Liver (tissue), 9 donors: ENCODE results near the gene OCA2. TPM values are rescaled to one million over a fixed set of nuclear protein-coding genes. Genes with fewer than 3 reads are reported as not detected.

Source experiments
- DNase-seq: peaks from one replicate; pipeline ENCODE4 v3.0.0-alpha.2; 2017; ENCODE audit warnings: low spot score
- H3K27ac ChIP-seq, 2 donors: one replicate each; pipeline ENCODE4 v1.7.0; 2013; ENCODE audit warnings: inconsistent platforms in 2 of 2, low read length in 2 of 2, control low read depth in 1 of 2, low read depth in 1 of 2, mild to moderate bottlenecking in 1 of 2
- H3K27me3 ChIP-seq, 4 donors: one replicate each; pipeline versions ENCODE4 v1.6.1 to v1.7.0; 2013; ENCODE audit warnings: low read length in 3 of 4, inconsistent platforms in 1 of 4, mild to moderate bottlenecking in 1 of 4, moderate library complexity in 1 of 4; ENCODE audit not compliant: control insufficient read depth in 4 of 4, insufficient read depth in 4 of 4
- H3K36me3 ChIP-seq, 4 donors: one replicate each; pipeline versions ENCODE4 v1.6.1 to v1.7.0; 2013; ENCODE audit warnings: low read length in 3 of 4, mild to moderate bottlenecking in 3 of 4, low read depth in 1 of 4, moderate library complexity in 1 of 4; ENCODE audit not compliant: control insufficient read depth in 4 of 4, insufficient read depth in 3 of 4
- H3K4me1 ChIP-seq, 4 donors: one replicate each; pipeline versions ENCODE4 v1.6.1 to v1.7.0; 2013; ENCODE audit warnings: low read length in 3 of 4, mild to moderate bottlenecking in 3 of 4, moderate library complexity in 1 of 4; ENCODE audit not compliant: control insufficient read depth in 4 of 4, insufficient read depth in 4 of 4
- H3K4me3 ChIP-seq, 3 donors: one replicate each; pipeline versions ENCODE4 v1.6.1 to v1.7.0; 2013; ENCODE audit warnings: low read length in 3 of 3, control low read depth in 1 of 3, low read depth in 1 of 3, mild to moderate bottlenecking in 1 of 3
- H3K9ac ChIP-seq, 2 donors: one replicate each; pipeline ENCODE4 v1.7.0; 2013; ENCODE audit warnings: low read length in 2 of 2, mild to moderate bottlenecking in 2 of 2, moderate library complexity in 2 of 2, control low read depth in 1 of 2, low read depth in 1 of 2
- H3K9me3 ChIP-seq, 4 donors: one replicate each; pipeline versions ENCODE4 v1.6.1 to v1.7.0; 2013; ENCODE audit warnings: low read length in 3 of 4; ENCODE audit not compliant: control insufficient read depth in 4 of 4
- ATF3 ChIP-seq: IDR thresholded peaks from 2 replicates; pipeline ENCODE4 v1.6.1; 2016; ENCODE audit warnings: antibody characterized with exemption
- CTCF ChIP-seq: fragments of 150-350 bp; IDR thresholded peaks from 2 replicates; pipeline ENCODE4 v1.5.1; 2017; ENCODE audit warnings: improper control_type of control experiment, low read depth, low read length; ENCODE audit not compliant: missing input control
- EGR1 ChIP-seq, 2 donors: IDR thresholded peaks; 2 replicates each; pipeline ENCODE4 v1.6.1; 2016 to 2018; ENCODE audit warnings: antibody characterized with exemption in 2 of 2, low read depth in 2 of 2
- FOXA1 ChIP-seq: IDR thresholded peaks from 2 replicates; pipeline ENCODE4 v1.6.1; 2016; ENCODE audit warnings: antibody characterized with exemption
- FOXA2 ChIP-seq: IDR thresholded peaks from 2 replicates; pipeline ENCODE4 v1.6.1; 2016; ENCODE audit warnings: antibody characterized with exemption
- GABPA ChIP-seq, 2 donors: IDR thresholded peaks in 1 of 2; conservative IDR thresholded peaks in 1 of 2; 2 replicates each; pipeline ENCODE4 v1.6.1; 2016; ENCODE audit warnings: antibody characterized with exemption in 2 of 2, mild to moderate bottlenecking in 1 of 2, moderate library complexity in 1 of 2
- HNF4A ChIP-seq, 2 donors: conservative IDR thresholded peaks; 2 replicates each; pipeline ENCODE4 v1.6.1; 2016; ENCODE audit warnings: antibody characterized with exemption in 2 of 2, mild to moderate bottlenecking in 2 of 2
- HNF4G ChIP-seq: IDR thresholded peaks from 2 replicates; pipeline ENCODE4 v1.6.1; 2016; ENCODE audit warnings: antibody characterized with exemption
- JUND ChIP-seq, 2 donors: IDR thresholded peaks; 2 replicates each; pipeline ENCODE4 v1.6.1; 2016; ENCODE audit warnings: antibody characterized with exemption in 2 of 2
- MAX ChIP-seq: IDR thresholded peaks from 2 replicates; pipeline ENCODE4 v1.6.1; 2016; ENCODE audit warnings: antibody characterized with exemption
- NR2F2 ChIP-seq: IDR thresholded peaks from 2 replicates; pipeline ENCODE4 v1.6.1; 2016; ENCODE audit warnings: antibody characterized with exemption
- RAD21 ChIP-seq, 2 donors: IDR thresholded peaks; 2 replicates each; pipeline ENCODE4 v1.6.1; 2016; ENCODE audit warnings: antibody characterized with exemption in 2 of 2, mild to moderate bottlenecking in 2 of 2
- REST ChIP-seq: IDR thresholded peaks from 2 replicates; pipeline ENCODE4 v1.6.1; 2016; ENCODE audit warnings: antibody characterized with exemption, mild to moderate bottlenecking
- RXRA ChIP-seq, 2 donors: IDR thresholded peaks; 2 replicates each; pipeline ENCODE4 v1.6.1; 2017 to 2018; ENCODE audit warnings: antibody characterized with exemption in 2 of 2, mild to moderate bottlenecking in 1 of 2
- SP1 ChIP-seq: IDR thresholded peaks from 2 replicates; pipeline ENCODE4 v1.6.1; 2018; ENCODE audit warnings: antibody characterized with exemption, mild to moderate bottlenecking
- TAF1 ChIP-seq: conservative IDR thresholded peaks from 2 replicates; pipeline ENCODE4 v1.6.1; 2016; ENCODE audit warnings: antibody characterized with exemption, mild to moderate bottlenecking
- YY1 ChIP-seq: IDR thresholded peaks from 2 replicates; pipeline ENCODE4 v1.6.1; 2016; ENCODE audit warnings: antibody characterized with exemption, mild to moderate bottlenecking
- ZBTB33 ChIP-seq: IDR thresholded peaks from 2 replicates; pipeline ENCODE4 v1.6.1; 2016; ENCODE audit warnings: antibody characterized with exemption
- WGBS: extraction: QIAGEN DNeasy Blood & Tissue Kit; methylation state at CpG from one replicate; pipeline ENCODE4 v1.1.7; 2013; 5-methylcytosine and 5-hydroxymethylcytosine counted together
- polyA plus RNA-seq, 2 donors: library from polyadenylated mRNA; stranded (reverse) in 1 of 2; unstranded in 1 of 2; fragments of 200-250 nt in 1 of 2; fragments of >200 nt in 1 of 2; fragmentation: Nextera tagmentation in 1 of 2; extraction: Ambion mirVana in 1 of 2; gene quantifications; one replicate each; pipeline versions ENCODE4 v1.2.1 to v1.2.3, GENCODE V29; 2013 to 2015
- total RNA-seq, 2 donors: library from RNA; depleted of rRNA; stranded (reverse); fragments of >200 nt; gene quantifications; one replicate each; pipeline ENCODE4 v1.2.3, GENCODE V29; 2014
- donor health status: healthy.
- donor health status: healthy.
- donor health status: healthy.
- donor health status: healthy.
- donor health status: healthy.

Gene OCA2
- total and polyA plus RNA-seq, 4 donors = 0.02 to 0.56 (median 0.15) TPM

GRCh38 chr15:27821273-27821672 is 277.8 kb downstream of the OCA2 start:
- TF ChIP-seq ATF3 = no peak
- TF ChIP-seq HNF4G = no peak
- TF ChIP-seq RAD21 (IDR thresholded peaks at IDR 0.05) = no peak
- no peak for TF ChIP-seq FOXA2
- no peak for TF ChIP-seq RXRA (IDR thresholded peaks at IDR 0.05)
- no peak for TF ChIP-seq YY1
- no peak for TF ChIP-seq NR2F2
- TF ChIP-seq TAF1 = no peak
- TF ChIP-seq EGR1 (IDR thresholded peaks at IDR 0.05; ENCODE audit: low read depth in 2 of 2) = no peak
- TF ChIP-seq JUND (IDR thresholded peaks at IDR 0.05) = no peak
- no peak for TF ChIP-seq HNF4A (conservative IDR thresholded peaks at IDR 0.05)
- no peak for TF ChIP-seq GABPA (IDR thresholded peaks at IDR 0.05 in 1 of 2, conservative IDR thresholded peaks at IDR 0.05 in 1 of 2)
- no peak for TF ChIP-seq FOXA1
- no peak for TF ChIP-seq MAX
- no peak for TF ChIP-seq ZBTB33
- TF ChIP-seq REST = no peak
- Histone ChIP-seq H3K9me3 (peaks cover 3 to 7% (median 4%) of the 10 kb centered on the region in 4 donors), H3K27me3 (no peaks in the 10 kb centered on the region), H3K27ac (no peak overlapping the region), H3K4me3 (no peak overlapping the region), H3K4me1 (no peaks in the 10 kb centered on the region), H3K9ac (no peak overlapping the region), H3K36me3 (no peaks in the 10 kb centered on the region)
- DNase-seq = no peak
- WGBS = 63% methylated on average over 3 of the region's 3 CpGs

GRCh38 chr15:27820722-27821121 is 278.4 kb downstream of the OCA2 start:
- 73% methylated on average over 4 of the region's 4 CpGs for WGBS
- Histone ChIP-seq H3K4me1 (no peaks in the 10 kb centered on the region), H3K36me3 (no peaks in the 10 kb centered on the region), H3K27ac (no peak overlapping the region), H3K9me3 (peaks cover 3 to 7% (median 4%) of the 10 kb centered on the region in 4 donors), H3K4me3 (no peak overlapping the region), H3K27me3 (no peaks in the 10 kb centered on the region), H3K9ac (no peak overlapping the region)
- DNase-seq = no peak
- TF ChIP-seq CTCF (no peak), FOXA1 (no peak), RXRA (IDR thresholded peaks at IDR 0.05) (no peak), NR2F2 (no peak), REST (no peak), ATF3 (no peak), HNF4G (no peak), EGR1 (IDR thresholded peaks at IDR 0.05; ENCODE audit: low read depth in 2 of 2) (no peak), FOXA2 (no peak), RAD21 (IDR thresholded peaks at IDR 0.05) (no peak), TAF1 (no peak), SP1 (no peak), MAX (no peak)
